Stimulated activated CD4-positive, alpha-beta T cell treated with anti-CD3 and anti-CD28 coated beads, Interleukin-4, amount 100 ng/mL, for 4 hours (primary cell): ENCODE data around the gene PCOLCE2.
A peak's percentile ranks its signal among the peaks of the same experiment; 100 is the strongest.

Experiments used
- DNase-seq, 2 experiments: peaks; one replicate each; pipeline ENCODE4 v3.0.0-alpha.2; 2020

Gene PCOLCE2

DNA sequence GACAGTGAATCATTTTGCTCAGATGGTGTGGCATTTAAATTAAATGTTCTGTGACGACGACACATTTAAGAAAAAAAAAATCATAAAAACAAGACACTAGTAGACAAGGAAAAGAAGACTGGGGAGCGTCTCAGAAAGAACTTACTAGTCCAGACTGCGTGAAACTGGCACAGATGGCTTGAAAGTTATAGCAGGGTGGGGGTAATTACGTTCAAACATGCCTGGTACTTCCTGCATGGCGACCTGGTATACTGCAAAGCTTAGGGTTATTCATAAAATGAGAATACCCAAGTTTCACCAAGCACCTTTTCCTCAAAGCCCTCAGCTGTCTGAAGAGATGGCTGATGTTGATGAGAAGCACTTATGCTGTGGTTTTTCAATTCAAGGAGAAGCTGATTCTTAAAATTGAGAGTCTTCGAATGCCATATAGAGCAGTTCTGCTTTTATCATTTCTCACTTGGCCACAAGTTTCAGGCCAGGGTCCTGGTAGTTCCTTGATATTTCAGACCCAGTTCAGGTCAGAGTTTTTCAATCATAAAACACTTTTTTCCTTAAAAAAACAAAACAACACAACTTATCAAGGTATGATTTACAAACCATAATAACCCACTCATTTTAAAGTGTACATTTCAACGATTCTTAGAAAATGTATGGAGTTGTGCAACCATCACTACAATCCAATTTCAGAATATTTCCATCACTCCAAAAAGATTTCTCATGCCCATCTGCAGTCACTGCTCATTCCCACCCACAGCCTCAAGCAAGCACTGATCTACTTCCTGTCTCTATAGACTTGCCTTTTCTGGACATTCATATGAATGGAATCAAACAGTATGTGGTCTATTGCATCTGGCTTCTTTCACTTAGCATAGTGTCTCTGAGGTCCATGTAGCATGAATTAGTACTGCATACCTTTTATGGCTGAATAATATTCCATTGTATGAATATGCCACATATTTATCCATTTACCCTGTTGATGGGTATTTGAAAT lies 24.7 kb downstream of the PCOLCE2 start:
- no peak for DNase-seq

DNA sequence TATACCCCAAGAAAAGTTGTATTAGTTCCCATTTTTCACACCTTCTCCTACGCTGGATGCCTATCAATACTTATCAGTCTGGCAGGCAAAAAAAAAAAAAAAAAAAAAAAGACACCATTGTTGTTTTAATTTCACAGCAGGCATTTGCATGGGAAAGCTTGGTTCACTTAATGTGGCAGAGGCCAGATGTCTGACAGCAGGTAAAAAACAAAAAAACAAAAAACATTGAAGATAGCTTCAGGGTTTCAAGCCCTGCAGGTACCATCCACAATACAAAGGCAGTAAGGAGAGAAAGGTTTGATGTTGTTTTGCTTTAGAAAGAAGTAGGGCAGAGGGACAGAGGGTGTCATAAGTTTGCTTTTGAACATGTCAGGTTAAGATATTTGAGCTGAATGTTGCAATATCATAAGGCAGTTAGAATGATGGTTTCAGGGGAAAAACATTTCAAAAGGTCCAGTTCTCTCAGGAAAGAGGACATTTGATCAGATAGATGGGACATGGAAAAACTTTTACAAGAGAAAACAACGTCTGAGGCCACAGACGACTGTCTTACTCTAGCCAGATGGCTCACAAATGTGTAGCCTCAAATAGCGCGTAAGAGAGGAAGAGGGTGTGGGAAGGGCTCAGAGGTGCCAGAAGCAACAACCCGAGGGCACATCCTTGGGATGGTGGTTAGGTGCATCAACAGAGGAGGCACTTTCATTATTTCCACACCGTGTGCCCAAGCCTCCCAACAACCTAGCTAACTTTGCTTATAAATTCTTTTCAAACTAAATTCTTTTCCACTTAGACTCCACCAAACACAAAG lies 25.7 kb downstream of the PCOLCE2 start:
- DNase-seq: no peak

DNA sequence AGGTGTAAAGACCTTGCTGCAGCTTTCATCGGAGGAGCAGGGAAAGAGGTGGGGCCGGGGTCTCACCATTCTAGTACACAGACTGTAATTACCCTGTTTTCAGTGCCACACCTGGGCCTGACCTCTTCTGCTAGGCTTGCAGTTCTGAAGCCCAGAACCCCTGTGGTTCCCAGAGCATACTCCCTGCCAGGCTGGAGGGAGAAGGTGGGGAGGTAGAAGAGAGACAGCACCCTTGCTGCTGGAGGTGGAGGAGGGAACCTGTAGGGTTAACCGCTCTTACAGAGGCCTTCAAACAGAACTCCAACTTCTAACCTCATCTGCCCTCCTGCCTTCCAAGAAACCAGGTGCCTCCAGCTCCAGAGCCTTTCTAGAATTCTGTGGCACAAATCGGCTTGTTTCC lies 27.0 kb downstream of the PCOLCE2 start:
- no peak for DNase-seq

DNA sequence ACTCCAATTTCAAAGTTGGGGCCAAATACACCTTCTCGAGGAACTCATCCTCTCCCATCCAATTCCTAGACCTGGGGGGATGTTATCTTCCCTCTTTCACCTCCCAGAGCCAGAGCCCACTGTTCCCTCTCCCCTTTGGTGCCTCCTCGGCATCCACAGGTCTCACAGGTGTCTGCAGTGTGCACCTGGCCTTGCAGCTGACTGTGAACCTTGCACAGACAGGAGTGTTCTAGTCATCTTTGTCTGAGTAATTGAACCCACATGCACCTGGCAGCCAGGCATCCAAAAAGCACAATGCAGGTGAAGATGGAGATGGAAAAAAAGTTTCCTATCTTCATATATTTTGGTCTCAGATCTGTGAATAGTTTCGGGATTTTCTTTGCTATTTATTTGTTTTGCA lies 30.8 kb downstream of the PCOLCE2 start:
- DNase-seq: no peak

DNA sequence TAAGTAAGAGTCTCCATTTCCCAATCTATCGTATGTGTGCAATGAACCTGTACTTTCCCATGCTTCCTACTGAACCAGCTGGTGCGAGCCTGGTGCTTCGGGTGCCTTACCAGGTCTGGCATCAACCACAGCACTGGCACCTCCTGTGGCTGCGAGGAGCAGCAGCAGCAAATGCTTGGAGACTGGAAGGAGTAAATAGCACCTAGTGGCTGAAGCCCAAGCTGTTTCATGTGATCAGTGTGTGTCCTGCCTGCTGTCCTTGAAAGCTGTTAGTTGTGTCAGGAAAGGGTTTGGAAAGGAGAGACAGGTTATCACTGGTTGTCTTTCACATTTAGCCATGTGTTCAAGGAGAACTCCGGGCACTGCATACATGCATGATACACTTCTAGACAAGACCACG lies 31.8 kb downstream of the PCOLCE2 start:
- DNase-seq: no peak

DNA sequence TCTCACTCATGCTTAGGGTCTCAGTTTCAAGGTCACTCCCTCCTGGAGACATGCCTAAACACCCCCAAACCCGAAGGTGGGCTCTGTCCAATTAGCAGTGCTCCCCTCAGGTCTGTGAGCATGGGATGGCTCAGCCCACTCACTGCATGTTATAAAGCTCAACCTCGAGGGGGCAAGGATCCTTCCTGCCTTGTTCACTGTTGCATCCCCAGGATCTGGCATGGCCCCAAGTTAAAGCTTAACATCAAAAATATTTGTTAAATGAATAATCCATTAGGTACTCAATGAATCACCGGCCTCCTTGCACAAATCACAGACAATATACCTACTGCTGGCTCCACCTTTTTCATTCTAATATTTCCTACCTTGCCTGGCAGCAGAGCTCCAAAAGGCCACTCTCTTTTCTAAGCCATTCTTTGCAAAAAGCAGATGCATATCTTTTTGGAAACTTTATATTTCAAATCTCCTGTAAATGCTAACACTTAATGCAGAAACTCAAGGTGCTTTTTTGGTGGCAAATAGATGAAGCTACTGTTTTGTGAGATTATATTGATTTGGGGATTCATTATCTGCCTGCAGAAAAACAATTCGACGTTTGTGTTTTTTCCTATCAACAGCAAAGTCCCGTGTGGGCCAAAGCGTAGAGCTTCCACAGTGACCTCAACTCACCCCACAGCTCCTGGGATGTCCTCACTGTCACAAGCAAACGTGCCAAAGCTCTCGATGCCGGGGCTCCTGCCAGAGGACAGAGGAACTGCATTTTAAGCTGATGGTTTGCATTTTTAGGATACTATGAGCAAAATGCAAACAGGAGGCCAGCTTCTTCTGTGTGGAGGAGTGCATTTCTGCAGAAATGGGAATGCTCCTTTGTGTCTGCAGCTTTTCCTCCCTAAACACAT lies 35.4 kb downstream of the PCOLCE2 start:
- DNase-seq: no peak

DNA sequence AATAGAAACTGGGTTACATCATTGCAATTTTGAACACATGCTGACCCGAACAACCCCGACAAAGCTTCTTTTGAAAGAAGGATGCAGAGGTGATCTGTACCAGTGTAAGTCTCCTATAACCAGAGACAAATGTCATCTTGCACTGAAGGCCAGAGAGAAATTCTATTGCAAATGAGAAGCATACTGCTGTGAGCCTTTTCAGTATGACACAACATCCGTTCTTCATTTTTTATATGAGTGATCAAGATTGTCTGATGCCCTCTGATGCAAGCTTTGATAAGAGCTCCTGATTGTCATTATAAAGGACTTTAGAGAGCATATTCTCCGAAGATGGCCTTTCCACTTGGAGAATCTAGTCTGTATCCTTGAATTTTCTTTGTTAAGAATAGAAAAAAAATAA lies 36.9 kb downstream of the PCOLCE2 start:
- DNase-seq: no peak

DNA sequence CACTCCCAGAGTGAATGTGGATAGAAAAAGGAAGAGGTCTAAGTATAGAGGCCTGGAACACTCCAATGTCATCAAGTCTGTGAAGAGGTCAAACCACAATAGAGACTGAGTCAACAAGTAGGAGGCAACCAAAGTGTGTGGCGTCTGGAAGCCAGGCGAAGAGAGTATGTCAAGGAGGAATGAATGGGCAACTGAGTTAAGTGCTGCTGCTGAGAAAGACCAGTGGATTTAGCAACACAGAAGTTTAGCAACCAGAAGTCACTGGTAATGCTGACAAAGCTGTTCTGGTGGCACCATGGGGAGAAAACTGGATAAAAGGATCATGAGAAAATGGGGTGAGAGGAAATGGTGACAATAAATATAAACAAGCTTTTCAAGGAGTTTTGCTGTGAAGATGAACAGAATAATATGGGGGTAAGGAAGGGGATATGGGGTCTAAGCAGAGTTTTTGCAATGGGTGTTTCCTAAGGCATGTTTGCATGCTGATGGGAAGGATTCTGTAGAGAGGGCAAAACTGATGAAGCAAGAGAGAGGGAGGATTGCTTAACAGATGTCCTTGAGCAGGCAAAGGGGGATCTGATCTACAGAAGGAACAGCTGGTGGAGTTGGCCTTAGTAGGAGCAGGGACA lies 38.4 kb downstream of the PCOLCE2 start:
- DNase-seq: no peak

DNA sequence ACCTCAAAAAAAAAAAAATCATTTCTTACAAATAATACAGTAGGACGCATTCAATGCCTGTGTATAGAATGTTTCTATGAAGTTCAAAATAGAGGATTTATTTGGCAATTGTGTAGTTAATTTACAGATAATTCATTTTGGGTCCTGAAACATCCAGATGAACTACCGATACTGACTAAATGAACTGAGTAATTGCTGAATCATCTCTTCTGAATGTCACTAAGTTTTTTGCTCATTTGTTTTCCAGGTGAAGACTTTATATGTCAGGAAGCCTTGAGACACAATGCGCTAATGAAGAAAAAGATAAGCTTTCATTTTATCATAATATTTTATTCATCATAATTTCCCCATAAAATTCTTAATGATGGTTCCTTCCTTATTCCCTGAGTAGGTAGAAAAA lies 39.7 kb downstream of the PCOLCE2 start:
- no peak for DNase-seq

DNA sequence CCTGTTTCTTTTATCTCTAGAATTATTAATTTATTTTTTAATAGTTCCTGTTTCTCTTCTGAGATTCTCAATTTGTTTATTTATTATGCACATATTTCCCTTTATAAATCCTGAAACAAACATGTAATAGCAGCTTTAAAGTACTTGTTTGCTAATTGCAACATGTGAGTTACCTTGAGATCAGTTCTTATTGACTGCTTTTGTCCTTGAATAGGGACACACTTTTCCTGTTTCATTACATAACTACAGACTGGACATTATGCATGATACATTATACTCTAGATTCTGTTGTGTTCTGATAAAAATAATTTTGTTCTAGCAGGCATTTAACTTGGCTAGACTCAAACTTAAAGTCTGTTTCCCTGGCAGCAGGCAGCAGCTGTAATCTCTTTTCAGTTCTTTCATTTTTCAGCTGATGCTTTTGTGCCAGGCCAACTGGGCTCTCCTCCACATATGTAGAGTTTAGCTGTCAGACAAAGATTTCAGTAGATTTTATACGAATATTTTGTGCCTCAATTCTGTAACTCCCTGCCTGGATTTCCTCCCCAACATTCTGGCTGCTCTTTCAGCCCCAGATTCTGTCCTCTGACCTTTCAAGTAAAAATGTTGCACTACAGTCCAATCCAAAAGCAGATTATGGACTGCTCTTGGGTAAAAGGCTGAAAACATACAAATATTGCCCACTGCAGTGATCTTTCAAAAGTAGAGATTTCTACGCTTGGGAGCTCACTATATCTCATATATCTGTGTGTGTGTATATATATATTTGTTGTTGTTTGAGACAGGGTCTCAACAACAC lies 41.9 kb downstream of the PCOLCE2 start:
- DNase-seq: no peak

DNA sequence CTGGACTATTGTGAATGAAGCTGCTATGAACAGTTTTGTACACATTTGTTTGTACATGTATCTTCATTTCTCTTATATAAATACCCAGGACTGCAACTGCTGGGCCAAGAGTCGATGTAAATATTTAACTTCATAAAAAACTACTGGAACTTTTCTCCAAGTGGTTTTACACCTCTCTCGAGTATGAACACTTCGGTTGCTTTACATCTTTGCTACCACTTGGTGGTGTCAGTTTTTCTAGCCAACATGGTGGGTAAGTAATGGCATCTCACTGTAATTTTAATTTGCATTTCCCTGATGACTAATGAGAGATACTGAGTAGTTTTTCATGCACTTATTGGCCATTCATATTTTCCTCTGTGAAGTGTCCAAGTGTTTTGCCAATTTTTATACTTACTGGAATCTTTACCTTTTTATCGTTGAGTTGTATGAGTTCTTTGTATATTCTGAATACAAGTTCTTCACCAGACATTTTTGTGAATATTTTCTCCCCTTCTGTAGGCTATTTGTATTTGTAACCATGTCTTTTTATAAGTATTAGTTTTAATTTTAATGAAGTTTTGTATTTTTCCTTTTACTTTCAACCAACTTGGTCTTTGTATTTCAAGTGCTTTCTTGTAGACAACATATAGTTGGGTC lies 44.4 kb downstream of the PCOLCE2 start:
- no peak for DNase-seq

DNA sequence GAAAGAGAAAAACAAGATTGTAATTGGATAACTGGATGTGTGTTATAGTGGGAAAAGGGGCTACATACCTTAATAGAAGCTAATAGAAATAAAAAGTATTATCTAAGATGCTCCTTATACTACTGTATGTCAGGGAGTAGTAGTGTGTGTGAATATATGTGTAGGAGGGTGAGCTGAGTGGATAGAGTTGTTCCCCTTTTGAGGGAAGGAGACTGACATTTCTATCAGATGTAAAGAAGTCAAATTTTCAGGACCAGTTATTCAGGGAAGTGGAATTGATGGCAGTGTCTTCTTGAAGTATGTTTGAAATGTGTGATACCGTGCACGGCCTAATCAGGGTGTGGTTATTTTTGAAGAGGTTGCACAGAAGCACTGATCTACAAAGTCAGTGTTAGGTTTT lies 49.1 kb downstream of the PCOLCE2 start:
- no peak for DNase-seq

DNA sequence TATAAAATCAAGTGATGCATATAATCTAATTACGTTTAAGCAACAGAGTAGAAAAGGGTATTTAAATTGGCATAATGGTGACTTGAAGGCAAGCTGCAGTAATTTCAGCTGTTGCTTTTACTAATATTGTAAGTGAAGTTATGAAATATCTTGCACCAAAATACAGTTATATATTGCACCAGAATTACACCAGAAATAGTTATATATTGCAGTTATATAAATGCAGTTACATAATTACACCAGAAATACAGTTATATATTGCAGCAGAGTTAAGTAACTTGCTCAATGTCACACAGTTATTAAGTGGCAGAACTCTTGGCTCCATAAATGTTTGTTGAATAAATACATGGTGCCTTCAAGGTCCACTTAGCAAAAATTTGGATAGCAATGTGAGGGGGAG lies 51.4 kb downstream of the PCOLCE2 start:
- no peak for DNase-seq

DNA sequence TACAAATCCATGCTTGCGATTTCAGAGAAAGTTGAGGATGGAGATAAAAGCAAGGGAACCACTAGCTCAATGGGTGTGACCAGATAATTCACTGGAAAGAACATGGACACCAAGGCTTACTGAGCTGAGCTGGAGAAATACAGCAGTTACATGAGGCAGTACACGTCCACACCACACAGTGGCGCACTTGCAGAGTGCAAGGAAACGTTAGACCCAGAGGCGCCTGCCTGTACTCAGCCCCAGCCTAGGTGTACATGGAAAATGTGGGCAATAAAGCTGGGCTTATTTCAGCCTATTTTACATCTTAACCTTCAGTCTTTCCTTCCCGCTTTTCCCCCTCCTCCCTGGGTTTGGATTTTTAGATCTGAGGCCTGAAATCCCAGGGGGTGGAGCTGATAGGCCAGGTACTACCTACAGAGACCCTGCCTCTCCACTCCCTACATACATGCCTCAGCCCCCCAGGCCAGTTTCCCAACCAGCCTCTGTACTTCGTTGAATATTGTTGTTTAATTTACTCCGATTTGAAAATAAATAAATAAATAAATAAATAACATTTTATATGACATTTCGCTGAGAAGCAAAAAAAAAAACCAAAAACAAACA lies 60.1 kb downstream of the PCOLCE2 start:
- DNase-seq: peak; percentile 24 to 56

DNA sequence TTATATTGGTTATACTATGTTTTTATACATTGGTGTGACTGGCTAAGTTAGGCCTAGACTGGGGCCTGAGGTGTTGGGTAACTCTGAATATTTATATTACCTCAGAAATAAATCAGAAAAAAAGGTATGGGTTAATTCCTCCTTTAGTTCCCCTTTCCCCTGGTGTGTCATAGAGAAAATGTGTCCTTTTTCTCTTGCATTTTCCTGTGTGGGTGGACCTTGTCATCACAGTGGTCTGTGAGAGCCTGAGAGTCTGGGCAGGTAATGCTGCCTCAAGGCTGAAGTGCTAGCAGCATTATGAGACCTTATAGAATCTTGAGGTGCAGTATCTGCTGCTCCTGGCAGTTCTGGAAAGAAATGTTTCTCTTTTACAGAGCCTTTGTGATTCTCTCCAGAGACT lies 69.7 kb downstream of the PCOLCE2 start:
- DNase-seq: no peak

DNA sequence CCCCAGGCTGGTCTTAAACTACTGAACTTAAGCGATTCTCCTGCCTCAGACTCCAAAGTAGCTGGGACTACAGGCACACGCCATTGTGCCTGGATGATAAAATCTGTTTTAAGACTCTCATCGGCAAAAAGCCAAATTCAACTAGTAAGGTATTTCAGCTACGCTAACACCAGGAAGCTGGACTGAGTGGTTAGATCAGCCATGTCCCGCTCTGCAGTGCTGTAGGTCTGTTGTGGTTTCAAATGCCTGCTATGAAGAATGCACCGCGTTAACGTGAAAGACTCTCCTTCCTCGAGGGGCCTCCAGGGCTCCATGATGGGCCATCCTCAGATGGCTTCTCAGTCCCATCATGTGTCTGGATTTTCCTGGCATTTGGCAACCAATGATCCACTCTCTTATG lies 70.2 kb downstream of the PCOLCE2 start:
- no peak for DNase-seq

DNA sequence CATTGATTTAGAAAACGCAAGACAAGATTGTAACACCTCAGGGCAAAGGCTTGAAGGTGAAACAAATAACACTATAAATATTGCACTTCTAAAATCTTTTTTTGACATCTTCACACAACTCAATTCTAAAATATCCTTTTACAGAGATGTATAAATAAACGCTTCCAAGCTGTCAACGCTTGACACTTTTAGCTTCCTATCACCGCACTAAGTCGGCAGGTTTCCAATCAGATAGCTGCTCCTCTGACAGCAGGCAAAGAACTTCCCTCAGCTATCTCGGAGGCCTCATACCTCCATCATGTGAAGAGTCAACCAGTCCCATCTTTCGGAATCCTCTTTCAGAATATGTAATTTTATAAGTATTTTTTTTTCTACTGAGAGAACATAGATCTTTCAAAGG lies 71.0 kb downstream of the PCOLCE2 start:
- DNase-seq: no peak

DNA sequence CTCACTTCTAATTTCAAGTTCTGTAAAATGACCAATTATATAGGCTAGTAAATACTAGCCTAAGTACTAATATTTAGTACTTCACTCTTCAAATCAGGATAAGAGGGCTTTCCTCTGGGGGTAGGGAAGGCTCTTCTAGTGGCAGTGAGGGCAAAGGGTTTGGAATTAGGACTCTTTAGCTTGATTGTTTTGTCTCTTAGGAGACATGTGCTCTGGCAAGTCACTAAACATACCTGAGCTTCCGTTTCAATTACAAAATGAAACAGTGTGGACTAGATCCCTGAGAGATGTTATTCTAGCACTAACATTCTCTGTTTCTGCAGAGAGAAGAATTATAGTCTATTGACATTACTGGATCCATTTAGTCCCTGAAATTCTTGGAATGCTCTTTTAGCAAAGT lies 71.5 kb downstream of the PCOLCE2 start:
- no peak for DNase-seq

DNA sequence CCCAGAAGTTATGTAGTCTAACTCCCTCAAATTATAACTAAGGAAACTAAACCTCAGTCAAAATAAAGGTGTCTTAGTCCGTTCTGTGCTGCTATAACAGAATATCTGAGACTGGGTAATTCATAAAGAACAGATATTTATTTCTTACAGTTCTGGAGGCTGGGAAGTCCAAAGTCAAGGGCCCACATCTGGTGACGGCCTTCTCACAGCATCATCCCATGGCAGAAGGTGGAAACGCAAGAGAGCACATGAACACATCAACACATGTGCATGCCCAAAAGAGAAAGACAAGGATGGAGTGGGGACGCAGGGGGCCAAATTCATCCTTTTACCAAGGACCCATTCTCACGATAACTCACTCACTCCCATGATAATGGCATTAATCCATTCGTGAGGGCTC lies 73.1 kb downstream of the PCOLCE2 start:
- no peak for DNase-seq

DNA sequence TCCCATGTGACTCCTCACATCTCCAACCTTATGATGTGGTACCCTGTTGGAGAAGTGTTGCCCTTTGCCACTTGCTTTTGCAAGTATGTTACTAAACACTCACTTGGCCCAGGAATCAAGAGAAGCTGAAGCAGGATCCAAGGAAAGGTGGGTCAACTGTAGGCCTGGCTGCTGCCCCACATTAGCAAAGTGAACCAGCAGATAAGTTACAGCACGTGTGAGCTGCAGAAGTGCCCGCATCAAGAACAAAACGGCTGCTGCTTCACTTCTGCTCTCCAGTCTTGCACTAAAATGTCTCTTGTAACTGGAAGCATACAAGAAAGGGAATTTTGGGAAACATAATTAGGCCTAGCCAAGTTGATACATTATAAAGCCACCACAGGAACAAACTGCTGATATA lies 79.6 kb downstream of the PCOLCE2 start:
- DNase-seq: no peak
